ENCODE results near the gene SERPINE3. TPM values are rescaled to one million over a fixed set of nuclear protein-coding genes. Genes with fewer than 3 reads are reported as not detected.

The SERPINE3 gene
- total and polyA plus RNA-seq, 2 experiments from 2014 or later: 0.17 to 0.31 TPM

DNA sequence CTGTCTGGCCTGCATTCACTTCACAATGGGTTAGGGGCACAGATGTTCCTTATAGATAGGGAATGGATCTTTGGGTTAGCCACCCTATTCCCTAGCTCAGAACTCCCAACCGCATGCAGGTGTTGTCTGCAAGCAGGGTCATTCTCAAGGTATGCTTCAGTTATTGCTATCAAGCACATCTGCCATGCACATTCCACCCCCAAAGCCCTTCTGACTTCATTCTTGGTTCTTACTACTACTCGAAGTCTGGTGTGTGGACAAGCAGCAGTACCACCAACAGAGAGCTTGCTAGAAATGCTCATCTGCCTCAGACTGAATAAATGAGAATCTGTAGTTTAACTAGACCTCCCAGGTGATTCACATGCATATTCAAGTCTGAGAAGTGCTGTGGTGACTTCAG, 31.3 kb downstream of the SERPINE3 start (continued):
- TF ChIP-seq EZH2 (IDR thresholded peaks at IDR 0.05; ENCODE audit: low read depth, unreplicated experiment): no peak
- no peak for TF ChIP-seq EZH2phosphoT487 (IDR thresholded peaks at IDR 0.05; ENCODE audit: unreplicated experiment)
- TF ChIP-seq NANOG (IDR thresholded peaks at IDR 0.05; ENCODE audit: borderline replicate concordance): no peak
- TF ChIP-seq, protein P1, sequence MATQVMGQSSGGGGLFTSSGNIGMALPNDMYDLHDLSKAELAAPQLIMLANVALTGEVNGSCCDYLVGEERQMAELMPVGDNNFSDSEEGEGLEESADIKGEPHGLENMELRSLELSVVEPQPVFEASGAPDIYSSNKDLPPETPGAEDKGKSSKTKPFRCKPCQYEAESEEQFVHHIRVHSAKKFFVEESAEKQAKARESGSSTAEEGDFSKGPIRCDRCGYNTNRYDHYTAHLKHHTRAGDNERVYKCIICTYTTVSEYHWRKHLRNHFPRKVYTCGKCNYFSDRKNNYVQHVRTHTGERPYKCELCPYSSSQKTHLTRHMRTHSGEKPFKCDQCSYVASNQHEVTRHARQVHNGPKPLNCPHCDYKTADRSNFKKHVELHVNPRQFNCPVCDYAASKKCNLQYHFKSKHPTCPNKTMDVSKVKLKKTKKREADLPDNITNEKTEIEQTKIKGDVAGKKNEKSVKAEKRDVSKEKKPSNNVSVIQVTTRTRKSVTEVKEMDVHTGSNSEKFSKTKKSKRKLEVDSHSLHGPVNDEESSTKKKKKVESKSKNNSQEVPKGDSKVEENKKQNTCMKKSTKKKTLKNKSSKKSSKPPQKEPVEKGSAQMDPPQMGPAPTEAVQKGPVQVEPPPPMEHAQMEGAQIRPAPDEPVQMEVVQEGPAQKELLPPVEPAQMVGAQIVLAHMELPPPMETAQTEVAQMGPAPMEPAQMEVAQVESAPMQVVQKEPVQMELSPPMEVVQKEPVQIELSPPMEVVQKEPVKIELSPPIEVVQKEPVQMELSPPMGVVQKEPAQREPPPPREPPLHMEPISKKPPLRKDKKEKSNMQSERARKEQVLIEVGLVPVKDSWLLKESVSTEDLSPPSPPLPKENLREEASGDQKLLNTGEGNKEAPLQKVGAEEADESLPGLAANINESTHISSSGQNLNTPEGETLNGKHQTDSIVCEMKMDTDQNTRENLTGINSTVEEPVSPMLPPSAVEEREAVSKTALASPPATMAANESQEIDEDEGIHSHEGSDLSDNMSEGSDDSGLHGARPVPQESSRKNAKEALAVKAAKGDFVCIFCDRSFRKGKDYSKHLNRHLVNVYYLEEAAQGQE (IDR thresholded peaks at IDR 0.05; ENCODE audit: unreplicated experiment): no peak
- no peak for TF ChIP-seq CREB1 (CRISPR knock-in tag; IDR thresholded peaks at IDR 0.05; ENCODE audit: low read depth)

DNA sequence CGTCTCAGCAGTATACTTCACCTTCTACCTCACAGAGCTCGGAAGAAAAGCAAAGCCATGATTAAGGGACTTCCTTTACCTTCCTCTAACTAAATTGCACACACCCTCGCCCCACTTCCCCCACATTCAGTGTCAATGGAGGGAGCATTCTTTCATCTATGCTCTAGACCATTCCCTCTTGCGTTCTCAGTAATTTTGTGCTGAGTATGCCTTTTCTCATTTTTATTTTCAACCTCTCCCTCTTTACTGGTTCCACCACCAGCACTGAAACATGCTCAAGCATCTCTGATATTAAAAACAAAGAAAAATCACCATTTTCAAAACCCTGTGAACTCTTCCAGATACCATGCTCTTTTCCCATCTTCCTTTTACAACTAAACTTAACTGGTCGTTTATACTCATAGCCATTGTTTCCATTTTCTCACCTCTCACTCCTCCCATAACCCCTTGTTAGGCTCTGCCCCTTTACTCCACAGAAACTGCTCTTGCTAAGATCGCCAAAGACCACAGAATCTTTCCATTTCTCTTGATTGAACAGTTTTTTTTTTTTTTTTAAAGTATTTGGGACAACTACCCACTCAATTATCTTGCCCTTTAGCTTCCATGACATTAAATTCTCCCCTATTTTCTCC, 32.4 kb downstream of the SERPINE3 start:
- Mint-ChIP-seq H3K36me3 (ENCODE audit: low read depth) (peaks cover 37% of the 10 kb centered on the region), H3K9me3 (no peaks in the 10 kb centered on the region), H3K27me3 (ENCODE audit: insufficient read depth, low read depth, poor library complexity) (no peaks in the 10 kb centered on the region), H3K4me3 (no peak overlapping the region), H3K4me1 (no peaks in the 10 kb centered on the region), H3K27ac (no peak overlapping the region)
- Histone ChIP-seq H3K27me3 (ENCODE audit: insufficient read depth) (no peaks in the 10 kb centered on the region), H3K27ac (ENCODE audit: low read depth) (peak overlapping the region; percentile 2; the same call in 1 of the 2 replicates), H3K4me2 (no peak overlapping the region), H2AFZ (no peak overlapping the region), H3K9me2 (ENCODE audit: insufficient read depth) (no peaks in the 10 kb centered on the region), H3K4me1 (ENCODE audit: insufficient read depth) (peaks cover 12% of the 10 kb centered on the region; the same call in 1 of the 2 replicates), H4K20me1 (replicated peaks; ENCODE audit: insufficient read depth) (no peaks in the 10 kb centered on the region), H3F3A (replicated peaks; ENCODE audit: low read depth) (0 out of 2 replicates have a peak, but pooled peaks cover 4% of the 10 kb centered on the region), H3K4me3 (no peak overlapping the region), H3K79me2 (replicated peaks; ENCODE audit: insufficient read depth) (0 out of 2 replicates have a peak, but pooled peaks cover 6% of the 10 kb centered on the region), H3K36me3 (ENCODE audit: insufficient read depth) (peaks cover 55% of the 10 kb centered on the region)
- ATAC-seq: no peak
- DNase-seq (ENCODE audit: low spot score): no peak
- TF ChIP-seq NANOG (IDR thresholded peaks at IDR 0.05; ENCODE audit: borderline replicate concordance) (no peak), EZH2phosphoT487 (IDR thresholded peaks at IDR 0.05; ENCODE audit: unreplicated experiment) (no peak), POLR2AphosphoS5 (IDR thresholded peaks at IDR 0.05; ENCODE audit: low read depth) (no peak), STAT1 (IDR thresholded peaks at IDR 0.05; ENCODE audit: unreplicated experiment) (no peak)
- TF ChIP-seq, protein P2, sequence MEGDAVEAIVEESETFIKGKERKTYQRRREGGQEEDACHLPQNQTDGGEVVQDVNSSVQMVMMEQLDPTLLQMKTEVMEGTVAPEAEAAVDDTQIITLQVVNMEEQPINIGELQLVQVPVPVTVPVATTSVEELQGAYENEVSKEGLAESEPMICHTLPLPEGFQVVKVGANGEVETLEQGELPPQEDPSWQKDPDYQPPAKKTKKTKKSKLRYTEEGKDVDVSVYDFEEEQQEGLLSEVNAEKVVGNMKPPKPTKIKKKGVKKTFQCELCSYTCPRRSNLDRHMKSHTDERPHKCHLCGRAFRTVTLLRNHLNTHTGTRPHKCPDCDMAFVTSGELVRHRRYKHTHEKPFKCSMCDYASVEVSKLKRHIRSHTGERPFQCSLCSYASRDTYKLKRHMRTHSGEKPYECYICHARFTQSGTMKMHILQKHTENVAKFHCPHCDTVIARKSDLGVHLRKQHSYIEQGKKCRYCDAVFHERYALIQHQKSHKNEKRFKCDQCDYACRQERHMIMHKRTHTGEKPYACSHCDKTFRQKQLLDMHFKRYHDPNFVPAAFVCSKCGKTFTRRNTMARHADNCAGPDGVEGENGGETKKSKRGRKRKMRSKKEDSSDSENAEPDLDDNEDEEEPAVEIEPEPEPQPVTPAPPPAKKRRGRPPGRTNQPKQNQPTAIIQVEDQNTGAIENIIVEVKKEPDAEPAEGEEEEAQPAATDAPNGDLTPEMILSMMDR (conservative IDR thresholded peaks at IDR 0.05; ENCODE audit: low read depth in 2 of 2): no peak
